GM15510 (cell line): ENCODE data around the gene CCDC34.

Experiments
- POLR2A ChIP-seq: IDR thresholded peaks from 3 replicates; pipeline ENCODE4 v1.6.1; 2011; ENCODE audit warnings: borderline replicate concordance; ENCODE audit not compliant: insufficient read length; ENCODE audit errors: extremely low read depth

CCDC34 gene

DNA sequence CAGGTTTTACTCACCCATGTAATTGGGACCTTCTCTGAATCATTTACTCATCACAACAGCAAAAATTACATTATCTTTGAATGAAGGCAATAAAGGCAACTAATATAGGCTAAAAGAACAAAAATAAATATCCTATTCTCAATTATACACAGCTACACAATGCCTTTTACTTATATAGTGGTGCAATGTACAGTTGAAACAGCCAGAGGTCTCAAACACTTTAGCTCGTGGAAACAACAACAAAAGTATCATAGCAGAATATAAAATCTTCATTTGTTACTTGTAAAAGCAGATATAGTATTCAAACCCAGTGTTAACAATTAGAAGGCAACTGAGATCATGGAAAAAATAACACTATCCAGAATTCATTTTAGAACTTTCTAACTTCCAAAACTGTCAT lies 20.6 kb upstream of the CCDC34 start:
- no peak for TF ChIP-seq POLR2A

DNA sequence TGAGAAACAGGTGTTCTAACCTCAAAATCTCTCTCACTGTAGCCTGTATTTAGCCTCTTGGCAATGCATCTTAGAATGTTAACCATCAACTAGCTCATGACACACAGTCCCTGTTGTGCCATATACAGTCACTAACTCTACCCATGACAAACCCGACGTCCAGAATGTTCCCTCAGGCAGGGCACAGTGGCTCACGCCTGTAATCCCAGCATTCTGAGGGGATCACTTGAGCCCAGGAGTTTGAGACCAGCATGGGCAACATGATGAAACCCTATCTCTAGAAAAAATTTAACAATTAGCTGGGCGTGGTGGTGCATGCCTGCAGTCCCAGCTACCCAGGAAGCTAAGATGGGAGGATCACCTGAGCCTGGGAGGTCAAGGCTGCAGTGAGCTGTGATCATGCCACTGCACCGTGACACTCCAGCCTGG lies 18.2 kb upstream of the CCDC34 start:
- TF ChIP-seq POLR2A = no peak

DNA sequence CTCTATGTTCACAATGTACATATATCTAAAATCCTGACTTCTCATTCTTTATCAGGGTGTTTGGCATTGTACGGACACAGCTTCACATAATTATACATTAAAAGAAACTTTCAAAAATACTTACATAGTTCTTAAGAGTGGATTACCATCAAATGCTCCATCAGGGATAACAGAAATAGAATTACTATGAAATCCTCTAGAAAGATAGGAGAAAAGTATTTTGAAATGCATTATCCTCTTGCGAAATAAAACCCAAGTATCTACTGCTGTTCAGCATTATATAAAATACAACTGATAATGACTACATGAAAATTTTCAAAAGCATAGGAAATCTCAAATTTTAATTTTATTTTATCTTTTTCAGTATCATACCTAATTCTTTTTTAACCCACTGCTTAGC lies 17.8 kb upstream of the CCDC34 start:
- TF ChIP-seq POLR2A = no peak

DNA sequence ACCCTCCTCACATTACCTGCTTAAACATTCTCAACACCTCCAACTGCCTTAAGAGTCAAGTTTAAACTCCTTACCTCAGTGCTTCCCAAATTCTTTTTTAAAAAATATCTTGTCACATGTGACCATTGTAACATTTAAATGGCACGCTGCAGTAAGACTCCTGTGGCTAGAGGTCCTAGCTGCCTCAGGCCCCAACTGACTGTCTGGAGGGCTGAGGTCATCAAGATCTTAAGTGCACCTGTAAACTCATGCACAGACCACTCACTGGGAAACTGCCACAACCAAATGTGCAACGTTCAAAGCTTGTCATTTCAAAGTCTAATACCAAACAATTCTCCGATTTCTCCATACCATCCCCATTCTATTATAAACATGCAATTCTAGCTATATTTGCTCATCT lies 16.4 kb upstream of the CCDC34 start:
- TF ChIP-seq POLR2A = no peak

DNA sequence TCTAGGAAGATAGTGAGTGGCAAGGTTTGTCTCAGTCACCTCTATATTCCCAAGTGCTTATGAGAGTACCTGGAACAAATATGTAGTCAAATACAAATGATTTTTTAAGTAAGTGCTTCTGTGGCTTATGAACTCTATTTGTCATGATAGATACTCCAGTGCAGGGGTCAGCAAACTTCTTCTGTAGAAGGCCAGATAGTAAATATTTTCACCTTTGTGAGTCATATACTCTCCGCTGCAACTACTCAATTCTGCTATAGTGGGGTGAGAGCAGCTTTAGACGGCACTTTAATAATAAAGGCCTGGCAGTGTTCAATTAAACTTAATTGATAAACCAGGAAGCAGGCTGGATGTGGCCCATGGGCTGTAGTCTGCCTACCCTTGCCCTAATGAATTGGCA lies 12.4 kb upstream of the CCDC34 start:
- TF ChIP-seq POLR2A = no peak

DNA sequence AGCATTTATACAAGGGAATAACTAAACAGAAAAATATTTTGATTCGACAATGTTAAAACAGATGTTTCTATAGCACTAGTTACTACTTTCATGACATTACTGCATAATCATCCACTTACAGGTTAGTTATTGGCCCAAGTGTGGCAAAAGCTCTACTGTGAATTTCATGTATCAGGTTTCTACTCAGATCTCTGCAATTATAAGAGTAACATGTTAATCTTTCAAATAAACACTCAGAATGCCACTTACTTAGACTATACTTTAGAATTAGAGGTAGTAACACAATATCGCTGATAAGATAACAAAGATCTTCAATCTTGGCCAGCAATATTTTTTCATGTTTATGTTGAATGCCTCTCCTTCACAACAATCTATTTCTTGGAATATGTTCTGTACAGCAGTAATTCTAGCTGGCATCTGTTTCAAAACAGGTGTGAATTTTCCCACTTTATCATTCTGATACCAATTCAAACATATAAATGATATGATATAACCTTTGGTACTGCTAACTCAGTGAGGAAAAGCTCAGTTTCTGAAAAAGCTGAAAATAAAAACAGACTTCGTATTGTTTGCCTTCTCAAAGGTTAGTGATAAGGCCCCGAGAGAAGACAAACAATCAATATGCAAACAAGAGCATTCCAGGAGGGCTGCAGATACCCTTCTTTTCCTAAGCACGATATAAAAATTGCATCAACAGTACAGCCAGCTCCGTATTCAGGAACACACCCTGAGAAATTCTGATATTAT lies 11.0 kb upstream of the CCDC34 start:
- no peak for TF ChIP-seq POLR2A

DNA sequence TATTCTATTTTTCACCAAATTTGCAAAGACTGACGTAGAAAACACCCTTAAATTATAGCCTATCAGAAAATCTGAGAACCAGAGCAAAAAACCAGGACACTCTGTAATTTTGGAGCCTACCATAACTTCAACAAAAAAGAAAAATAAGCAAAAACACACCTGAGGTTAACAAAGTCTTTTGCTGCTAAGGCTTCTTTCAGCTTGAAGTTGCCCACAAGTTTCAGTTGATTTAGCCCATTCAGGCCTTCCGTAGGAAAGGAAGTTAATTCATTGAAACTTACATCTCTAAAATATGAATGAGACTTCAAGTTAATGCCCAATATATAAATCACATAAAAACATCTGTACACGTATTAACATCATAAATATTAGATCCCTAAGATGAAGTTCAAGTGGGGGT lies 10.4 kb upstream of the CCDC34 start:
- TF ChIP-seq POLR2A = no peak

DNA sequence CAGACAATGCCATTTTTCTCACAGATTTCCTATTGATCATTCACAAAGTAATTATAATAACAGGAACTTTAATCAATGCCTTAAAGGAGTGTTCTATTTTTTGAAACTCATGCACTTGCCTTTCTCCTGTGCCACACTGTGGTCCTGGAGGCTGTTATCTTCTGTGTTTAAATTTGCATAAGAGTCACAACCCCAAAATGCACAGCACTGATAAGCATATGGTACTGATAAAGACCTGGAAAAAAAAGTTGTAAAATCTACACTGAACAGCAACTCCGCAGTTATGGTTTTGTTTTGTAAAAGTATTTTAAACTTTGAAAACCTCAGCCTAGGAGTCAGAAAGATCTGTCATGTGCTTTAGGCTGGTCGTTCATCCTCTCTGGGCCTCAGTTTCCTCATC lies 9.1 kb upstream of the CCDC34 start:
- TF ChIP-seq POLR2A = no peak

DNA sequence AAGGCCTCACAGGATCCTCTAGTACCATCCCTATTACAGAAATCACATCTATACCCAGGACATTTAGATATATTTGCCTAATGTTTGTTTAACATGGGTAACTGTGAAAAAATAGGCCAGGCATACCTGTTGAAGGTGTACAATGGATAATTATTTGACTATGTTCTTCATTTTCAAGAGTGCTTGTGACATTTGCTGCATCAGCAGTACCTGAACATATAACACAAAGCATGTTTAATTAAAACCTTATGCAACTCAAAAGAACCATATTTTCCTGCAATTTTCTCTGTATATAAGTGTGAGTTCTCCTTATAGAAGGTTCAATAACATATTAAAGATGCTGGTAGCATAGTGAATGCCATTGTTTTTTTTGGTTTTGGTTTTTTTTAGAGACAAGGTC lies 8.5 kb upstream of the CCDC34 start:
- TF ChIP-seq POLR2A = no peak

DNA sequence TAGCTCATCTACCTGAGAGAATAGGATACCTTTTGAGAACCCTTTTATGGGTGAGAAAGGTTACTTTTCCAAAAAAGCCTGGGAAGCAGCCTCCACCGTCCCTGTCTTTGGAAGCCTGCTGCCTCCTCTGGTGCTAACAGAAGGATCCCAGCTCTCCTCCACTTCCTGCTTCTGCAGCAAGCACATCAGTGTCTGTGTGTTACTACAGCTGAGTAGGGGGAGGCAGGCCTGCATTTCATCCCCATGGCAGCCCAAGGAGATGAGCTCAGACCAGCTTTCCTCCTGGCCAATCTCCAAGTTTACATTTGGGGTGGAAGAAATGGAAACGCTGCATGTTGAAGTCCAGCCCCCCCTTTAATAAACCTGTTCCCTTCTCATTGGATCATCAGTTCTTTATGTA lies 7.4 kb upstream of the CCDC34 start:
- TF ChIP-seq POLR2A = no peak

DNA sequence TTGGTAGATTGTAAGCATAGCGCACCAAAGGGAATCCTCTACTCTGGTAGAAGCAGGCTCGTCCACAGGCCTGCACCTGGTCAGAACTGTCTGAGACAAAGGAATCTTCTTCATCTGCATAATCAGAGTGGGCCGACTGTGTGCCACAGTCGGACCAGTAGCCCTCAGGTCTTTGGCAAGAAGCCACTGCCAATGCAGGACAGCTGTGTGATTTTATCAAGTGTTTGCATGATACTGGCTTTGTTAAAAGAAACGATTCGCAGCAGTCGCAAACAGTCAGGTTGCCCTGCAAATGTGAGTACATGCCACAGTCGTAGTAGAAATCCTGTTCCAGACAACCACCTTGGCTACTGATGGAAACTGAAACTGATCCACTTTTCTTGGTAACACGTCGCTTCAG lies 4.9 kb upstream of the CCDC34 start:
- TF ChIP-seq POLR2A = no peak

DNA sequence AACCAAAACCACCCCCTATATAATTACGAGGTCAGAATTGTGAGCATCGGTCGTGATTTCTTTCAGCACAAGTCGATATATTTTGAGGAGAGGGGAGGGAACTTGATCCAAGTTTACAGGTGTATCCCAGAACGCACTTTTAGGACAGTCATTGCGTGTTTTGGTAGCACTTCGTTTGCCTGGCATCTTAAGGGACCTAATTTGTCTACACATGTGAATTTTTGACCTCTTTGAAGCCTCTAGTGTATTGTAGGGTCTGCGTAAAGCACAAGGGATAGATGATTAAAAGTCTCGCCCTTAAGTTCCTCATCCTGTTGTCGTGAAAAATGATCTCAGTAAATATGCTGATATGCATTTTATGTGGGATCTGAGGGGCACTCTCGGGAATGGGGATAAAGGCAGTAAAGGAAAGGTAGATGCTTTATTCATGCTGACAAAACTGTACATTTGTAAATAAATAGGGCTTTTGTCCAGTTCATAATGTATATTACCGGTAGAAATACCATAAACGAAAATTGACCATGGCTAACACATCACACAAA lies 632 bp upstream of the CCDC34 start:
- no peak for TF ChIP-seq POLR2A

DNA sequence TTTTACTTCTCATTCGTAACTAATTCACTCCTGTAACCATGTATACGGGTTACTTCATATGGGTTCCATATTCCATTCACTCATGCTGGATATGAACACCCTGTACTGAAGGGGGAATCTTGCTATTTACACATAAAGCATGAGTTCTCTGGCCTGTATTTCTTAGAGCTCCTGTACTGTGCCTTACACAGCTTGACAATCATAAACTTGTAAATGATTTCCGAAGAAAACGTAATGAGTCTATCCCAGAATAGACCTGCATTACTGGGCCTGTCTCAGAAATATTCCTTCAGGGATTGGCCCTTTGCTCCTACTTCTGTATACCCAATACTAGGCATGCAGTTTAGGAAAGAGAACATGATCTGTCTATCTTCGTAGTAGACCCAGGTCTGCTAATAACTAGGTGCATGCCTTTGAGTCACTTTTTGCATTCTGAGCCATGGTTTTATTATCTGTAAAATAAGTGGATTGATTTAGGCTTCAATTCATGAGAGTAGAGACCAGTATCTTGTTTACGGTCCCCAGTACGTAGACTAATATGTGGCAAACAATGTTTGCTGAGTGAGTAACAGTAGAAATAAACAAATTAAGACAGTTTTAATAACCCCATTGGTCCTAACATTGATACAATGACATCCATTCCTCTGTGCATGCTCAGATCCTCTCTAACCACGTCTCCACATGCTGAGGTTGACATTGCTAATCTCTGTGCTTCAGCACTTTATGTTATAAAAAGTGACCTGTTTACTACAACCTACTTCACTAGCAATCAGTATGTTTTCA lies 1.2 kb downstream of the CCDC34 start:
- TF ChIP-seq POLR2A = no peak

DNA sequence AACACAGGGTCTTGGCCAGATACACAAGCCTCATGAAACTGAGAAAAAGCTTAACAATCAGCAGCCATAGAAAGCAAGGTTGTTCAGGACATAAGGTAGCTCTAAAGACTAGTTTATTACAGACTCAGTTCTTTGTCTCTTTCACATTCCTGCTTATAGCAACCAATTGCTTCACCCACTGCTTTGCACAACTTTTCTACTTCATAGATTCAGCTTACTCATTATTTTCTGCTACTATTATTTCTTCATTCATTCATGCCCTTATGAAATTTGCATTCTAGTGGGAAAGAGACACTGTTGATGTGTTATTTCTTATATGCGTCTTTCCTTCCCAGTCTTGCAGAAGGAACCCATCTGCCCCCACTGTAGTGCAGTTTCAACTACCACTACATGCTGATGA lies 4.7 kb downstream of the CCDC34 start:
- TF ChIP-seq POLR2A = no peak

DNA sequence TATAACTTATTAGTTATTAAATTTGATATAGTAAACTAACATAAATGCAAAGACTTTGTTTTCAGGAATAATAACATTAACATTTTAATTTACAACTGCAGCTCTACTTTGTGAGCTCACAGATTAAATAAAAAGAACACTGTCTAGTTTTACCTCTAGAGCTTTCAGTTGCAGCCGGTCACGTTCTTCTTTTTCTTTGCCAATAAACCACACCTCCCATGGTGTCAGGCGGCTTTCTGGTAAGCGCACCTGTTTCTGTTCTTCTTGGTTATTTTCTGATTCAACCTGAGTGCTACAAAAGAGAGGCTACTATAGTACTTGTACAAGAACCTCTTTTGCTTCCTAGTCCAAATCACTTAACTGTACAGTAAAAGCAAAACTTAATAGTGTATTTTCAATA lies 5.8 kb downstream of the CCDC34 start:
- TF ChIP-seq POLR2A = no peak
